Measurements from ENCODE around the gene ZNF581. TPM values are rescaled to one million over a fixed set of nuclear protein-coding genes. Genes with fewer than 3 reads are reported as not detected.

The ZNF581 gene
- total and polyA plus RNA-seq, 5 donors from 2014 or later: 23.7 to 36.6 (median 33.8) TPM

DNA sequence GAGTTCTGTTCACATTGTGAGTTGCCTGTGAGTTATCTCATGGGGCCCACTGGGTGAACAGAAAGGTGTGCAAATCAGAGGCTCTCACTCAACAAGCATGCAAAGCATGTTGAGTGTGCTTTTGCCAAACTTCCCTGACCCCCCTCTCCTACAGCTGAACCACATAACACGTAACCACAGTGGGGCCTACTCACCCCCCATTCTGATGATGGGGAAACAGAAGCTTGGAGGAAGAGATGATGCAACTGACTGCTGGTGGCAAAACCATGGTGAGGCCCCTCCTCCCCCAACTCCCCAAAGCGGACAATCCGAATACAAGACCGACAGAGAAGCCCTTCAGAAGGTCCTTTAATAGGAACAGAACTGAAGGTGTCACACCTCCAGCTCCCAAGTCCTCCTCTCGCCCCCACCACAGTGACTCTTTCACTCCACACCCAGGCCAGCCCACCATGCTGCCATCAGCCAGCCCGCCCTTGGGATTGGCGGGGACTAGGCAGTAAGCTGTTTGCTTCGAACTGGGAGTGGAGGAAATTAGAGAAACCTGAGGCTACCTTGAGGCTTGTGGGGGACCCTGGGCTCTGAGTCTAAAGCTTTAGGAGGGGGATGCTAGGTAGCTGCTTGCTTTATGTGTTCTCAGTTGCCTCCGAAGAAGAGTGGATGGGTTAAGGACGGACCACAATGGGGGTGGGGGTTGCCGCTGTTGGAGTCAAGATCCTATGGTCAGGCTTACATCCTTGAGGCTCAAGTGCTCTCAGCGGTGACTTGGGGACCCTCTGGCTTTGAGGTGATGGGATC is 22.8 kb upstream of the ZNF581 start:
- Mint-ChIP-seq H3K9me3 (no peaks in the 10 kb centered on the region), H3K27ac (peak overlapping the region in 2 of 3 donors; percentile 55 to 82), H3K36me3 (peaks cover 10% of the 10 kb centered on the region), H3K27me3 (no peaks in the 10 kb centered on the region), H3K4me3 (peak overlapping the region in 1 of 4 donors; percentile 16), H3K4me1 (peaks cover 5 to 40% (median 14%) of the 10 kb centered on the region in 4 donors)
- no peak for ATAC-seq (ENCODE audit: low read depth in 2 of 2)
- H3K27ac ChIP-seq (ENCODE audit: insufficient read depth, low read length, poor library complexity, severe bottlenecking): no peak overlapping the region
- no peaks in the 10 kb centered on the region for H3K27me3 ChIP-seq (ENCODE audit: control insufficient read depth, insufficient read depth, low read length)
- H3K4me3 ChIP-seq (ENCODE audit: low read depth, low read length): no peak overlapping the region
- H3K4me1 ChIP-seq (ENCODE audit: control insufficient read depth, insufficient read depth, low read length, poor library complexity, severe bottlenecking): peaks cover 17% of the 10 kb centered on the region
- no peaks in the 10 kb centered on the region for H3K9me3 ChIP-seq (ENCODE audit: control insufficient read depth in 2 of 2, low read length in 2 of 2)
- H3K36me3 ChIP-seq (ENCODE audit: control insufficient read depth, insufficient read depth, low read length): no peaks in the 10 kb centered on the region
- DNase-seq: no peak

DNA sequence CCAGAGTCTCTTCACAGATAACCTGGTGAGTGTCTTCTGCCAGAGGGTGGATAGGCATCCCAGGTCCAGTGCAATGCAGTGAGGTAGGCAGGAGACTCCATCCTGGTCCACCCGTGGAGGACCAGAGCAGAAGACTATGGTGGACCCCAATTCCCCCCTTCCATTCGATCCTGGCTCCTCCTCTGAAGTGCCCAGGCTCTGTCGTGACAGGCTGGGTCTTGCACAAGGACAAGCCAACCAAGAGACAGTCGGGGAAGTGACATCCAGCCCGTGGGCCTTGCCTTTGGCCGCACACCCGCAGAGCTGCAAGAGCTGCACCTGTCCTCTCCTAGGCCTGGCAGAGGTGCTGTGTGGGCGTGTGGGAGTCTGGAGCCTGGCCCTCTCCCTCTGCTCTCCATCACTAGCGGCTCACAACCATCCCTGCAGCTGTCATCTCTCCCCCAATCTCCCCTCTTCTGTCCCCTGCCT is 22.2 kb upstream of the ZNF581 start:
- no peak overlapping the region for H3K4me3 ChIP-seq (ENCODE audit: low read depth, low read length)
- no peaks in the 10 kb centered on the region for H3K9me3 Mint-ChIP-seq
- H3K27ac Mint-ChIP-seq: no peak overlapping the region
- ATAC-seq (ENCODE audit: low read depth in 2 of 2) (no peak), DNase-seq (no peak)
- no peaks in the 10 kb centered on the region for H3K36me3 ChIP-seq (ENCODE audit: control insufficient read depth, insufficient read depth, low read length)
- H3K27me3 Mint-ChIP-seq: no peaks in the 10 kb centered on the region
- H3K36me3 Mint-ChIP-seq: peaks cover 10% of the 10 kb centered on the region
- H3K4me1 Mint-ChIP-seq: peaks cover 8 to 46% (median 18%) of the 10 kb centered on the region in 4 donors
- H3K27me3 ChIP-seq (ENCODE audit: control insufficient read depth, insufficient read depth, low read length): no peaks in the 10 kb centered on the region
- no peaks in the 10 kb centered on the region for H3K9me3 ChIP-seq (ENCODE audit: control insufficient read depth in 2 of 2, low read length in 2 of 2)
- H3K4me1 ChIP-seq (ENCODE audit: control insufficient read depth, insufficient read depth, low read length, poor library complexity, severe bottlenecking): peaks cover 23% of the 10 kb centered on the region
- H3K27ac ChIP-seq (ENCODE audit: insufficient read depth, low read length, poor library complexity, severe bottlenecking): no peak overlapping the region
- H3K4me3 Mint-ChIP-seq: no peak overlapping the region

DNA sequence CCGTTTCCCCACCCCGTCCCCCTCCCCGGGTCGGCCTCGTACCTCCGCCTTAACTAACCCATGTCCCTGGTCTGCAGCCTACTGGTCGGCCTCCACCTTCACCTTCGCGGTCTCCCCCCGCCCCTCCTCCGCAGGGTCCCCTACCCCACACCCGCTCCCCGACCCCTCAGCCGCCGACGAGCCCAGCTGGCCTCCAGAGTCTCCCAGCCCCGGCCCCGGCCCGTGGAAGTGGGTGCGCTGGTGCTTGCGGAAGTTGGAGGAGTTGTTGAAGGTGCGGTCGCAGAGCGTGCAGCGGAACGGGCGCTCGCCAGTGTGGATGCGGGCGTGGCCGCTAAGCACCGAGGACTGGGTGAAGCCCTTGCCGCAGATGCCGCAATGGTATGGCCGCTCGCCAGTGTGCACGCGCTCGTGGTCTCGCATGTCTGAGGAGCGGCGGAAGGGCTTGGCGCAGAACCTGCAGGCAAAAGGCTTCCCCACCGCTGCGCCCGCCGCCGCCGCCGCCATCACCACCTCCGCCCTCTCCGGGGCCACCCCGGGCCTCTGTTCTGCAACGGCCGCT is 21.7 kb upstream of the ZNF581 start:
- Histone ChIP-seq H3K4me1 (ENCODE audit: control insufficient read depth, insufficient read depth, low read length, poor library complexity, severe bottlenecking) (peaks cover 28% of the 10 kb centered on the region), H3K27ac (ENCODE audit: insufficient read depth, low read length, poor library complexity, severe bottlenecking) (no peak overlapping the region), H3K4me3 (ENCODE audit: low read depth, low read length) (no peak overlapping the region), H3K9me3 (ENCODE audit: control insufficient read depth in 2 of 2, low read length in 2 of 2) (no peaks in the 10 kb centered on the region), H3K36me3 (ENCODE audit: control insufficient read depth, insufficient read depth, low read length) (no peaks in the 10 kb centered on the region), H3K27me3 (ENCODE audit: control insufficient read depth, insufficient read depth, low read length) (no peaks in the 10 kb centered on the region)
- Mint-ChIP-seq H3K9me3 (no peaks in the 10 kb centered on the region), H3K27me3 (no peaks in the 10 kb centered on the region), H3K4me3 (no peak overlapping the region), H3K27ac (no peak overlapping the region), H3K4me1 (peaks cover 11 to 49% (median 23%) of the 10 kb centered on the region in 4 donors), H3K36me3 (peaks cover 10% of the 10 kb centered on the region)
- no peak for DNase-seq
- ATAC-seq (ENCODE audit: low read depth in 2 of 2): no peak

GRCh38 chr19:55622242-55622969 is 21.0 kb upstream of the ZNF581 start:
- H3K4me1 Mint-ChIP-seq: peaks cover 15 to 54% (median 26%) of the 10 kb centered on the region in 4 donors
- H3K27ac Mint-ChIP-seq: no peak overlapping the region
- H3K36me3 ChIP-seq (ENCODE audit: control insufficient read depth, insufficient read depth, low read length): no peaks in the 10 kb centered on the region
- H3K9me3 Mint-ChIP-seq: no peaks in the 10 kb centered on the region
- DNase-seq (no peak), ATAC-seq (ENCODE audit: low read depth in 2 of 2) (no peak)
- H3K36me3 Mint-ChIP-seq: peaks cover 8% of the 10 kb centered on the region
- H3K4me1 ChIP-seq (ENCODE audit: control insufficient read depth, insufficient read depth, low read length, poor library complexity, severe bottlenecking): peaks cover 33% of the 10 kb centered on the region
- H3K27me3 ChIP-seq (ENCODE audit: control insufficient read depth, insufficient read depth, low read length): no peaks in the 10 kb centered on the region
- no peak overlapping the region for H3K4me3 Mint-ChIP-seq
- H3K9me3 ChIP-seq (ENCODE audit: control insufficient read depth in 2 of 2, low read length in 2 of 2): no peaks in the 10 kb centered on the region
- H3K27ac ChIP-seq (ENCODE audit: insufficient read depth, low read length, poor library complexity, severe bottlenecking): no peak overlapping the region
- no peaks in the 10 kb centered on the region for H3K27me3 Mint-ChIP-seq
- no peak overlapping the region for H3K4me3 ChIP-seq (ENCODE audit: low read depth, low read length)

DNA sequence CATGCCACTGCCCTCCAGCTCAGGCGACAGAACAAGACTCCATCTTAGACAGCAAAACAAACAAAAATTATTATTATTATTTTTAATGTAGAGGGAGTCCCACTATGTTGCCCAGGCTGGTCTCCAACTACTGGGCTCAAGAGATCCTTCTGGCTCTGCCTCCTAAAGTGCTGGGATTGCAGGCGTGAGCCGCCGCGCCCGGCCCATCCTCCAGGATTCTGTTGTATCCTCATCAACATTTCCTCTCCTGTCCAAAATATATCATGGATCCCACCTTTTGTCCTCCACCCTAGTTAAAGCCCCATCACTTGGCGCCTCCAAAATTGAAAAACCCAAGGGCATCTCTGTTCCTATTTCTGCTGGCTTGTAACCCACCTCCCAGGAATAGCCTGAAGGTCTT is 20.3 kb upstream of the ZNF581 start:
- Mint-ChIP-seq H3K4me3 (peak overlapping the region in 1 of 4 donors; percentile 89), H3K36me3 (peaks cover 4% of the 10 kb centered on the region), H3K27me3 (no peaks in the 10 kb centered on the region), H3K4me1 (peaks cover 17 to 54% (median 25%) of the 10 kb centered on the region in 4 donors), H3K9me3 (no peaks in the 10 kb centered on the region), H3K27ac (peak overlapping the region in 2 of 3 donors; percentile 98)
- Histone ChIP-seq H3K27me3 (ENCODE audit: control insufficient read depth, insufficient read depth, low read length) (no peaks in the 10 kb centered on the region), H3K4me3 (ENCODE audit: low read depth, low read length) (no peak overlapping the region), H3K4me1 (ENCODE audit: control insufficient read depth, insufficient read depth, low read length, poor library complexity, severe bottlenecking) (peaks cover 33% of the 10 kb centered on the region), H3K9me3 (ENCODE audit: control insufficient read depth in 2 of 2, low read length in 2 of 2) (no peaks in the 10 kb centered on the region), H3K36me3 (ENCODE audit: control insufficient read depth, insufficient read depth, low read length) (no peaks in the 10 kb centered on the region), H3K27ac (ENCODE audit: insufficient read depth, low read length, poor library complexity, severe bottlenecking) (no peak overlapping the region)
- DNase-seq (no peak), ATAC-seq (ENCODE audit: low read depth in 2 of 2) (no peak)

DNA sequence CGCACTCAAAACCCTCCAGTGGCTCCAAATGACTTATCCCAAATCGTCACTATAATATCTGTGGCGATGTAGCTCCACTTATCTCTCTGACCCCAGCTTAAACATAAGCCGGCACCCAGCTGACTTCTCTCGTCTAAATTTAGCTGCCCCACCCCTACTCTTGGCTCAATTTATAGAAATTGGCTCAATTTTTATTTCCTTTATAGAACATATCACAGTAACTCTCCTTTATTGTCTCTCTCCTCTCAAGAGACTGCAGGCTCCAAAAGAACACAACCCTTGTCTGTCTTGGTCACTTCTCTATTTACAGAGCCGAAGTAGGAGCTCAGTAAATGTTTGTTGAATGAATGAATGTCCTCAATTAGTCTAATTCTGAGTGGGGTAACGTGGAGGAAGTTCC is 19.9 kb upstream of the ZNF581 start:
- Mint-ChIP-seq H3K9me3 (no peaks in the 10 kb centered on the region), H3K4me3 (peak overlapping the region in 3 of 4 donors; percentile 89 to 93 (median 89)), H3K4me1 (peaks cover 17 to 54% (median 25%) of the 10 kb centered on the region in 4 donors), H3K36me3 (peaks cover 4% of the 10 kb centered on the region), H3K27me3 (no peaks in the 10 kb centered on the region), H3K27ac (peak overlapping the region in 2 of 3 donors; percentile 98)
- no peaks in the 10 kb centered on the region for H3K36me3 ChIP-seq (ENCODE audit: control insufficient read depth, insufficient read depth, low read length)
- H3K27me3 ChIP-seq (ENCODE audit: control insufficient read depth, insufficient read depth, low read length): no peaks in the 10 kb centered on the region
- peaks cover 33% of the 10 kb centered on the region for H3K4me1 ChIP-seq (ENCODE audit: control insufficient read depth, insufficient read depth, low read length, poor library complexity, severe bottlenecking)
- DNase-seq (no peak), ATAC-seq (ENCODE audit: low read depth in 2 of 2) (no peak)
- H3K9me3 ChIP-seq (ENCODE audit: control insufficient read depth in 2 of 2, low read length in 2 of 2): no peaks in the 10 kb centered on the region
- H3K27ac ChIP-seq (ENCODE audit: insufficient read depth, low read length, poor library complexity, severe bottlenecking): peak overlapping the region; percentile 96
- H3K4me3 ChIP-seq (ENCODE audit: low read depth, low read length): no peak overlapping the region

- peak; percentile 80 to 84 for ATAC-seq (ENCODE audit: low read depth in 2 of 2)
- peaks cover 17 to 53% (median 25%) of the 10 kb centered on the region in 4 donors for H3K4me1 Mint-ChIP-seq
- H3K36me3 Mint-ChIP-seq: peaks cover 4% of the 10 kb centered on the region
- Histone ChIP-seq H3K27me3 (ENCODE audit: control insufficient read depth, insufficient read depth, low read length) (no peaks in the 10 kb centered on the region), H3K4me1 (ENCODE audit: control insufficient read depth, insufficient read depth, low read length, poor library complexity, severe bottlenecking) (peaks cover 33% of the 10 kb centered on the region), H3K9me3 (ENCODE audit: control insufficient read depth in 2 of 2, low read length in 2 of 2) (no peaks in the 10 kb centered on the region), H3K27ac (ENCODE audit: insufficient read depth, low read length, poor library complexity, severe bottlenecking) (peak within 1 kb of the TSS; percentile 96), H3K36me3 (ENCODE audit: control insufficient read depth, insufficient read depth, low read length) (no peaks in the 10 kb centered on the region), H3K4me3 (ENCODE audit: low read depth, low read length) (peak within 1 kb of the TSS; percentile 76)
- peak; percentile 90 to 93 (median 92) for DNase-seq
- no peaks in the 10 kb centered on the region for H3K27me3 Mint-ChIP-seq
- H3K4me3 Mint-ChIP-seq: peak within 1 kb of the TSS; percentile 89 to 95 (median 91)
- no peaks in the 10 kb centered on the region for H3K9me3 Mint-ChIP-seq
- peak within 1 kb of the TSS; percentile 97 to 98 (median 98) for H3K27ac Mint-ChIP-seq
Measured at GRCh38 chr19:55624109-55625003, 19.1 kb upstream of the ZNF581 start, which contains the start of gene ZNF784. ZNF784 (minus strand) TSS chr19:55624566; CDS start chr19:55624561, 5 bp downstream.
